Panc1 (cell line): ENCODE results near the gene GPR107.

ENCODE experiments used
- POLR2AphosphoS5 ChIP-seq: IDR thresholded peaks from 2 replicates; pipeline ENCODE4 v1.6.1; 2012; ENCODE audit warnings: mild to moderate bottlenecking, low read depth, low read length, moderate library complexity
- SIN3A ChIP-seq: IDR thresholded peaks from 2 replicates; pipeline ENCODE4 v1.6.1; 2012; ENCODE audit warnings: low read depth, mild to moderate bottlenecking, low read length, moderate library complexity, borderline replicate concordance; ENCODE audit not compliant: insufficient read depth
- TF ChIP-seq, protein P1 (sequence below): fragments of 450-650 bp; IDR thresholded peaks from 2 replicates; pipeline ENCODE4 v1.5.1; 2017; ENCODE audit warnings: mild to moderate bottlenecking
- TF ChIP-seq, protein P2 (sequence below), 2 experiments: IDR thresholded peaks; 2 replicates each; pipeline ENCODE4 v1.6.1; 2011 to 2012; ENCODE audit warnings: low read depth in 2 of 2, control low read depth in 1 of 2, low read length in 1 of 2, mild to moderate bottlenecking in 1 of 2, moderate library complexity in 1 of 2; ENCODE audit not compliant: insufficient read depth in 1 of 2

DNA sequence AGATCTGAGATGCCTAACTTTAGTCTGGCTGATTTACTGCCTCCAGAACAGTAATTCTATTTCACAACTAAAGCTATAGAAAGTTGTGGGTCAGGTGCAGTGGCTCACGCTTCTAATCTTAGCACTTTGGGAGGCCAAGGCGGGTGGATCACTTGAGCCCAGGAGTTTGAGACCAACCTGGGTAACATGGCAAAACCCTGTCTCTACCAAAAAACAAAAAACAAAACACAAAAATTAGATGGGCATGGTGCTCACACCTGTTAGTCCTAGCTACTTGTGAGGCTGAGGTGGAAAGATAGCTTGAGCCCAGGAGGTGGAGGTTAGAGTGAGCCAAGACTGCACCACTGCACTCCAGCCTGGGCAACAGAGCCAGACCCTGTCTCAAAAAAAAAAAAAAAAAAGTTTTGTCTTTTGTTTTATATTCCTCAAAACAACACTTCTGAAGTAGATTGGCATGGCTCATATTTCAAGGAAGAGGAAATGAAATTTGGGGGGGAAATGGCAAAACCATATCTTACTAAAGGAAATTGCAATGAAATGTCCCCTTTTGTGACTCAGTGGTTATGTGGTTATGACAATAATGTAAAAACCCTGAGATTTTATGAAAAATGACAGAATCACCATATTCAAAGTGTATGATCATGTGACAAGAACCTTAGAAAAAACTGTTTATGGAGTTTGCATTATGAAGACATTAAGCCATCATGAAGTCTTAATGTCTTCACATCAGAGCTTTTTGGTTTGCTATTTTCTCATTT lies 26.9 kb upstream of the GPR107 start:
- TF ChIP-seq, protein P1, sequence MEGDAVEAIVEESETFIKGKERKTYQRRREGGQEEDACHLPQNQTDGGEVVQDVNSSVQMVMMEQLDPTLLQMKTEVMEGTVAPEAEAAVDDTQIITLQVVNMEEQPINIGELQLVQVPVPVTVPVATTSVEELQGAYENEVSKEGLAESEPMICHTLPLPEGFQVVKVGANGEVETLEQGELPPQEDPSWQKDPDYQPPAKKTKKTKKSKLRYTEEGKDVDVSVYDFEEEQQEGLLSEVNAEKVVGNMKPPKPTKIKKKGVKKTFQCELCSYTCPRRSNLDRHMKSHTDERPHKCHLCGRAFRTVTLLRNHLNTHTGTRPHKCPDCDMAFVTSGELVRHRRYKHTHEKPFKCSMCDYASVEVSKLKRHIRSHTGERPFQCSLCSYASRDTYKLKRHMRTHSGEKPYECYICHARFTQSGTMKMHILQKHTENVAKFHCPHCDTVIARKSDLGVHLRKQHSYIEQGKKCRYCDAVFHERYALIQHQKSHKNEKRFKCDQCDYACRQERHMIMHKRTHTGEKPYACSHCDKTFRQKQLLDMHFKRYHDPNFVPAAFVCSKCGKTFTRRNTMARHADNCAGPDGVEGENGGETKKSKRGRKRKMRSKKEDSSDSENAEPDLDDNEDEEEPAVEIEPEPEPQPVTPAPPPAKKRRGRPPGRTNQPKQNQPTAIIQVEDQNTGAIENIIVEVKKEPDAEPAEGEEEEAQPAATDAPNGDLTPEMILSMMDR, result no peak
- TF ChIP-seq POLR2AphosphoS5 (no peak), SIN3A (no peak)
- TF ChIP-seq, protein P2, sequence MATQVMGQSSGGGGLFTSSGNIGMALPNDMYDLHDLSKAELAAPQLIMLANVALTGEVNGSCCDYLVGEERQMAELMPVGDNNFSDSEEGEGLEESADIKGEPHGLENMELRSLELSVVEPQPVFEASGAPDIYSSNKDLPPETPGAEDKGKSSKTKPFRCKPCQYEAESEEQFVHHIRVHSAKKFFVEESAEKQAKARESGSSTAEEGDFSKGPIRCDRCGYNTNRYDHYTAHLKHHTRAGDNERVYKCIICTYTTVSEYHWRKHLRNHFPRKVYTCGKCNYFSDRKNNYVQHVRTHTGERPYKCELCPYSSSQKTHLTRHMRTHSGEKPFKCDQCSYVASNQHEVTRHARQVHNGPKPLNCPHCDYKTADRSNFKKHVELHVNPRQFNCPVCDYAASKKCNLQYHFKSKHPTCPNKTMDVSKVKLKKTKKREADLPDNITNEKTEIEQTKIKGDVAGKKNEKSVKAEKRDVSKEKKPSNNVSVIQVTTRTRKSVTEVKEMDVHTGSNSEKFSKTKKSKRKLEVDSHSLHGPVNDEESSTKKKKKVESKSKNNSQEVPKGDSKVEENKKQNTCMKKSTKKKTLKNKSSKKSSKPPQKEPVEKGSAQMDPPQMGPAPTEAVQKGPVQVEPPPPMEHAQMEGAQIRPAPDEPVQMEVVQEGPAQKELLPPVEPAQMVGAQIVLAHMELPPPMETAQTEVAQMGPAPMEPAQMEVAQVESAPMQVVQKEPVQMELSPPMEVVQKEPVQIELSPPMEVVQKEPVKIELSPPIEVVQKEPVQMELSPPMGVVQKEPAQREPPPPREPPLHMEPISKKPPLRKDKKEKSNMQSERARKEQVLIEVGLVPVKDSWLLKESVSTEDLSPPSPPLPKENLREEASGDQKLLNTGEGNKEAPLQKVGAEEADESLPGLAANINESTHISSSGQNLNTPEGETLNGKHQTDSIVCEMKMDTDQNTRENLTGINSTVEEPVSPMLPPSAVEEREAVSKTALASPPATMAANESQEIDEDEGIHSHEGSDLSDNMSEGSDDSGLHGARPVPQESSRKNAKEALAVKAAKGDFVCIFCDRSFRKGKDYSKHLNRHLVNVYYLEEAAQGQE (IDR thresholded peaks at IDR 0.05; ENCODE audit: insufficient read depth in 1 of 2, low read depth in 2 of 2, low read length in 1 of 2), result no peak
